ENCODE results near the gene MED20. TPM values are rescaled to one million over a fixed set of nuclear protein-coding genes. Genes with fewer than 3 reads are reported as not detected.

MED20 gene
- polyA plus RNA-seq, 2 of the 4 experiments (the other 2 are of a cell fraction) = 18.4 to 29.3 TPM

DNA sequence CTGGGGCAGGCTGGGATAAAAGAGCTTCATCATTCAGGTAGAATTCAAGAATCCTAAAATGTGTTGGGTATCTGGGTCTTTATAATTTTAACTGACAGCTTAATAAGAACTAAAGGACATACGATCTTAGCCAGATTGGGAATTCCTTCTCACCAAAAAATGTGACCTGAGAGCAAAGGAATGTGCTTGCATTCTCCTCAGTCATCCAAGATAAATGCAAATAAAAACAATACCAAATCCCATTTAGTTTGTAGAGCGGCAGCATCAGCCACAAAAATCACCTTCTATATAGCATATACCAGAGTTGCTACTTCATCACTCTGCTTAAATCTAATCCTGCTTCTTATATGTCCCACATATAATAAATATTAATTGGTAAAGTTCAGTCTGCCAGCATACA is 42.7 kb downstream of the MED20 start:
- CTCF ChIA-PET = interaction anchor here (0.9 kb wide), 1 partner anchor 58 kb away, joined by 3 read pairs; no protein-coding TSS in a partner anchor
- POLR2A ChIA-PET = no interaction called here
- Histone ChIP-seq H3K4me3 (no peak overlapping the region), H3K9me3 (no peaks in the 10 kb centered on the region), H3K4me1 (peaks cover 14% of the 10 kb centered on the region; the same call in 1 of the 3 replicates), H3K27ac (no peak overlapping the region), H3K4me2 (peak overlapping the region; percentile 29; the same call in 1 of the 3 replicates)
- ATAC-seq = no peak
- TF ChIP-seq TP53 (CRISPR knock-in tag; IDR thresholded peaks at IDR 0.05) = no peak
- no peak for TF ChIP-seq RNF2 (IDR thresholded peaks at IDR 0.05; ENCODE audit: borderline replicate concordance, low read depth)
- TF ChIP-seq, protein P1, sequence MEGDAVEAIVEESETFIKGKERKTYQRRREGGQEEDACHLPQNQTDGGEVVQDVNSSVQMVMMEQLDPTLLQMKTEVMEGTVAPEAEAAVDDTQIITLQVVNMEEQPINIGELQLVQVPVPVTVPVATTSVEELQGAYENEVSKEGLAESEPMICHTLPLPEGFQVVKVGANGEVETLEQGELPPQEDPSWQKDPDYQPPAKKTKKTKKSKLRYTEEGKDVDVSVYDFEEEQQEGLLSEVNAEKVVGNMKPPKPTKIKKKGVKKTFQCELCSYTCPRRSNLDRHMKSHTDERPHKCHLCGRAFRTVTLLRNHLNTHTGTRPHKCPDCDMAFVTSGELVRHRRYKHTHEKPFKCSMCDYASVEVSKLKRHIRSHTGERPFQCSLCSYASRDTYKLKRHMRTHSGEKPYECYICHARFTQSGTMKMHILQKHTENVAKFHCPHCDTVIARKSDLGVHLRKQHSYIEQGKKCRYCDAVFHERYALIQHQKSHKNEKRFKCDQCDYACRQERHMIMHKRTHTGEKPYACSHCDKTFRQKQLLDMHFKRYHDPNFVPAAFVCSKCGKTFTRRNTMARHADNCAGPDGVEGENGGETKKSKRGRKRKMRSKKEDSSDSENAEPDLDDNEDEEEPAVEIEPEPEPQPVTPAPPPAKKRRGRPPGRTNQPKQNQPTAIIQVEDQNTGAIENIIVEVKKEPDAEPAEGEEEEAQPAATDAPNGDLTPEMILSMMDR (IDR thresholded peaks at IDR 0.05) = no peak
- TF ChIP-seq ZC3H11A (IDR thresholded peaks at IDR 0.05) = no peak
- TF ChIP-seq, protein P2, sequence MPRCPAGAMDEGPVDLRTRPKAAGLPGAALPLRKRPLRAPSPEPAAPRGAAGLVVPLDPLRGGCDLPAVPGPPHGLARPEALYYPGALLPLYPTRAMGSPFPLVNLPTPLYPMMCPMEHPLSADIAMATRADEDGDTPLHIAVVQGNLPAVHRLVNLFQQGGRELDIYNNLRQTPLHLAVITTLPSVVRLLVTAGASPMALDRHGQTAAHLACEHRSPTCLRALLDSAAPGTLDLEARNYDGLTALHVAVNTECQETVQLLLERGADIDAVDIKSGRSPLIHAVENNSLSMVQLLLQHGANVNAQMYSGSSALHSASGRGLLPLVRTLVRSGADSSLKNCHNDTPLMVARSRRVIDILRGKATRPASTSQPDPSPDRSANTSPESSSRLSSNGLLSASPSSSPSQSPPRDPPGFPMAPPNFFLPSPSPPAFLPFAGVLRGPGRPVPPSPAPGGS (IDR thresholded peaks at IDR 0.05) = no peak
- no peak for TF ChIP-seq CBX2 (IDR thresholded peaks at IDR 0.05; ENCODE audit: borderline replicate concordance, low read depth)
- TF ChIP-seq HOXB13 (CRISPR knock-in tag; IDR thresholded peaks at IDR 0.05; ENCODE audit: low read depth) = no peak
- no peak for TF ChIP-seq CHD4 (IDR thresholded peaks at IDR 0.05; ENCODE audit: borderline replicate concordance)
- TF ChIP-seq, protein P3, sequence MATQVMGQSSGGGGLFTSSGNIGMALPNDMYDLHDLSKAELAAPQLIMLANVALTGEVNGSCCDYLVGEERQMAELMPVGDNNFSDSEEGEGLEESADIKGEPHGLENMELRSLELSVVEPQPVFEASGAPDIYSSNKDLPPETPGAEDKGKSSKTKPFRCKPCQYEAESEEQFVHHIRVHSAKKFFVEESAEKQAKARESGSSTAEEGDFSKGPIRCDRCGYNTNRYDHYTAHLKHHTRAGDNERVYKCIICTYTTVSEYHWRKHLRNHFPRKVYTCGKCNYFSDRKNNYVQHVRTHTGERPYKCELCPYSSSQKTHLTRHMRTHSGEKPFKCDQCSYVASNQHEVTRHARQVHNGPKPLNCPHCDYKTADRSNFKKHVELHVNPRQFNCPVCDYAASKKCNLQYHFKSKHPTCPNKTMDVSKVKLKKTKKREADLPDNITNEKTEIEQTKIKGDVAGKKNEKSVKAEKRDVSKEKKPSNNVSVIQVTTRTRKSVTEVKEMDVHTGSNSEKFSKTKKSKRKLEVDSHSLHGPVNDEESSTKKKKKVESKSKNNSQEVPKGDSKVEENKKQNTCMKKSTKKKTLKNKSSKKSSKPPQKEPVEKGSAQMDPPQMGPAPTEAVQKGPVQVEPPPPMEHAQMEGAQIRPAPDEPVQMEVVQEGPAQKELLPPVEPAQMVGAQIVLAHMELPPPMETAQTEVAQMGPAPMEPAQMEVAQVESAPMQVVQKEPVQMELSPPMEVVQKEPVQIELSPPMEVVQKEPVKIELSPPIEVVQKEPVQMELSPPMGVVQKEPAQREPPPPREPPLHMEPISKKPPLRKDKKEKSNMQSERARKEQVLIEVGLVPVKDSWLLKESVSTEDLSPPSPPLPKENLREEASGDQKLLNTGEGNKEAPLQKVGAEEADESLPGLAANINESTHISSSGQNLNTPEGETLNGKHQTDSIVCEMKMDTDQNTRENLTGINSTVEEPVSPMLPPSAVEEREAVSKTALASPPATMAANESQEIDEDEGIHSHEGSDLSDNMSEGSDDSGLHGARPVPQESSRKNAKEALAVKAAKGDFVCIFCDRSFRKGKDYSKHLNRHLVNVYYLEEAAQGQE (IDR thresholded peaks at IDR 0.05) = no peak
- TF ChIP-seq EHMT2 (IDR thresholded peaks at IDR 0.05; ENCODE audit: low read depth) = no peak
- TF ChIP-seq KDM5A (IDR thresholded peaks at IDR 0.05) = no peak
- TF ChIP-seq, protein P4, sequence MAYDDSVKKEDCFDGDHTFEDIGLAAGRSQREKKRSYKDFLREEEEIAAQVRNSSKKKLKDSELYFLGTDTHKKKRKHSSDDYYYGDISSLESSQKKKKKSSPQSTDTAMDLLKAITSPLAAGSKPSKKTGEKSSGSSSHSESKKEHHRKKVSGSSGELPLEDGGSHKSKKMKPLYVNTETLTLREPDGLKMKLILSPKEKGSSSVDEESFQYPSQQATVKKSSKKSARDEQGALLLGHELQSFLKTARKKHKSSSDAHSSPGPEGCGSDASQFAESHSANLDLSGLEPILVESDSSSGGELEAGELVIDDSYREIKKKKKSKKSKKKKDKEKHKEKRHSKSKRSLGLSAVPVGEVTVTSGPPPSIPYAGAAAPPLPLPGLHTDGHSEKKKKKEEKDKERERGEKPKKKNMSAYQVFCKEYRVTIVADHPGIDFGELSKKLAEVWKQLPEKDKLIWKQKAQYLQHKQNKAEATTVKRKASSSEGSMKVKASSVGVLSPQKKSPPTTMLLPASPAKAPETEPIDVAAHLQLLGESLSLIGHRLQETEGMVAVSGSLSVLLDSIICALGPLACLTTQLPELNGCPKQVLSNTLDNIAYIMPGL (CRISPR knock-in tag; IDR thresholded peaks at IDR 0.05; ENCODE audit: borderline replicate concordance) = no peak
- no peak for TF ChIP-seq MAFK (IDR thresholded peaks at IDR 0.05; ENCODE audit: partially characterized antibody)
- WGBS (ENCODE audit: missing lambda C conversion rate) = 53% methylated on average over 2 of the region's 2 CpGs
- FAIRE-seq = no peak
- DNase-seq (ENCODE audit: low read depth in 1 of 2, low spot score in 1 of 2) = no peak

DNA sequence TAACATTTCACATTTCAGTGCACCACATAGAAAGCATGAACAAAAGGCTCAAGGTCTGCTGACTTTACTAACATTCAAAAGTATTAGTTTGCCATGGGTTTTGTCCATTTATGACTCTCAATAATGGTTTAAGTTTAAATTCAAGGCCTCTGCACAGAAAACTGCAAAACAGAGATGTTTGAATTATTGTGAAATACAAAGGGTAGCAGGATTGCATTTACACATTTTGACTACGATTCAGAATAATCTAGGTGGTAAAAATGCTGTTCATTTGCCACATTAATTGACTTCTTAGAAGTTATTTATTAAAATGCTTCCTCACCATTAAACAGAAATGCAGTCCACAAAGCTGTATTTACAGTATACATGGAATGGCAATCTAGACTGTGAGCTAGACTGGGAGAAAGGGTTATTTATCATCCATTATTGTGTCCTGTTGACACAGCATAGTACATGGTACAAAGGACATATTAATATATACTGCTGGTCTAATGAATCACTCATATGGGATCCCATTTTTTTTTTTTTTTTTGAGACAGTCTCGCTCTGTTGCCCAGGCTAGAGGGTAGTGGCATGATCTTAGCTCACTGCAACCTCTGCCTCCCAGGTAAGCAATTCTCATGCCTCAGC is 43.8 kb downstream of the MED20 start:
- ATAC-seq (no peak), DNase-seq (ENCODE audit: low read depth in 1 of 2, low spot score in 1 of 2) (no peak), FAIRE-seq (no peak)
- 86% methylated on average over 2 of the region's 2 CpGs for WGBS (ENCODE audit: missing lambda C conversion rate)
- Histone ChIP-seq H3K4me2 (no peak overlapping the region), H3K9me3 (no peaks in the 10 kb centered on the region), H3K27ac (no peak overlapping the region), H3K4me1 (peaks cover 14% of the 10 kb centered on the region; the same call in 1 of the 3 replicates), H3K4me3 (no peak overlapping the region)
- TF ChIP-seq, protein P1 (IDR thresholded peaks at IDR 0.05) = no peak
- TF ChIP-seq, protein P5, sequence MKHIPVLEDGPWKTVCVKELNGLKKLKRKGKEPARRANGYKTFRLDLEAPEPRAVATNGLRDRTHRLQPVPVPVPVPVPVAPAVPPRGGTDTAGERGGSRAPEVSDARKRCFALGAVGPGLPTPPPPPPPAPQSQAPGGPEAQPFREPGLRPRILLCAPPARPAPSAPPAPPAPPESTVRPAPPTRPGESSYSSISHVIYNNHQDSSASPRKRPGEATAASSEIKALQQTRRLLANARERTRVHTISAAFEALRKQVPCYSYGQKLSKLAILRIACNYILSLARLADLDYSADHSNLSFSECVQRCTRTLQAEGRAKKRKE (CRISPR knock-in tag; IDR thresholded peaks at IDR 0.05; ENCODE audit: low read depth) = no peak
- TF ChIP-seq MYC (IDR thresholded peaks at IDR 0.05; ENCODE audit: borderline replicate concordance, low read length) = no peak
- TF ChIP-seq RFX5 (IDR thresholded peaks at IDR 0.05) = no peak
- TF ChIP-seq HOXA7 (CRISPR knock-in tag; IDR thresholded peaks at IDR 0.05) = no peak
- ChIA-PET CTCF (interaction anchor here (0.9 kb wide), 1 partner anchor 59 kb away, joined by 3 read pairs; no protein-coding TSS in a partner anchor), POLR2A (no interaction called here)

All from A549 (cell line).